ENCODE results near the gene CFAP221.
A peak's percentile ranks its signal among the peaks of the same experiment; 100 is the strongest.

Gene CFAP221

DNA sequence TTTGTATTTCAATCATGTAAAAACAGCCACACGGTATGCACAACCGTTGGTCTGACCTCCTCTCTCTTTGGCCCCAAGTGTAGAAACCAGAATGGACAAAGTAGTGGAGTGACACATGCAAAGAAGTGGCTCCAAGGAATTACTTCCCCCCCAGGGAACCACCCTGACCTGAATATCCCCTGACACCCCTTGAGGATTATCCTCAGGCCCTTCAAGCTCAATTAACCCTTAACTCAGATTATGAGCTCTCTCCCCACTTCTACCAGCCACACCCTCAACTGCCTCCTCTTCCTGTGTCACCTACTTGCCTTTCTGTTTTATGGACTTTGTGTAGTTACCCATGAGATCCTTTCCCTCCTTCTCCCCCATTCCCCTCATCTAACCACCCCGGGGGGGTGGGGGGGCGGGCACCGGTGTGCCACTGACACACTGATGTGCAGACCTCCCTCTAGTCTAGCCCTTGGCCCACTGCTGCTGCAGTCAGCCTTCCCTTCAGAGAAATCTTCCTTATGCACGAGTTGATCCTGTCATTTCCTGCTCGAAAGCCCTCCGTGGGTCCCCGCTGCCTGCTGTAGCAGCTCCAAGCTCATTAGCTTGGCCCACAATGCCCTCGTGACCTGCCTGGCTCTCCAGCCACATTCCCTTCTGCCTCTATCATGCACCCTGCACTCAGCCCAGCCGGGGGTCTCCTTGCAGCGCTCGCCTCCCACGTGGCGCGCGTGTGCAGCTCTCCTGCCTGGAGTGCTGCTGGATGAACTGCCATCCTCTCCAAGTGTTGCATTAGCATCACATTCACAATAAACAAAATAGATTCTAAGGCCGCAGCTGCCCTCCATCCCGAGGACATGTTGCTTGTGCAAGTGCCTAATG, 94.7 kb downstream of the CFAP221 start:
- FAIRE-seq (no peak), DNase-seq (ENCODE audit: insufficient read length, low spot score) (no peak)

DNA sequence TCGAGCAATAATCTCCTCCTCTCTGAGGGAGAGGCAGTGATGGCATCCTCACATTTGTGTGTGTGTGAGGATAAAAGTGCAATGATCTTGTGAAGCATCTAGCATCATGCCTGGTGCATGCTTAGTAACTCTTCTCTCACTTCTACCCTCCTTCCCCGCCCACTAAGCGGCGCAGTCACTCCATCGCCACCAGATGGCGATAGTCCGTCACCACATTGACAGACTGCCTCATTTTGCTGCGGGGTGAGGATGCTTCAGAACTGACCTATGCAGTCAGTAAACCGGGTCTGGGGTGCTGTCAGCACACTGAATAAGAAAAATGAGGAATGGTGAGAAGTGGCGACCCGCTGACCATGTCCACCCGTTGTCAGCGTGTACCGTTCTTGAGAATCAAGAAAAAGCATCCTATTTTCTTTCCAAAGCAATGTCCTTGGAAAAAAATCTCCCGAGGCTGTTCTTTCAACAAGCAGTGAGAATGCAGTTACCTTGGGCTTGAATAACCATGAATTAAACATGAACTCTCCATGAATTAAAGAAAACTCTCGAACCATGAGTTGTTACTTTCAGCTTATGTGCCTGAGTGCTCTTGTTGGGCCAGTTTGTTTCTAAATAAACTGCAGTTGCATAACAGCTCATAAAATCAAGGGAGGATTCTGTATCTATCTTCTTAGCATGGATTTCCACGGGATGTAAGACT, 97.5 kb downstream of the CFAP221 start:
- peak; percentile 62 for DNase-seq (ENCODE audit: insufficient read length, low spot score)
- FAIRE-seq, result peak; percentile 91

DNA sequence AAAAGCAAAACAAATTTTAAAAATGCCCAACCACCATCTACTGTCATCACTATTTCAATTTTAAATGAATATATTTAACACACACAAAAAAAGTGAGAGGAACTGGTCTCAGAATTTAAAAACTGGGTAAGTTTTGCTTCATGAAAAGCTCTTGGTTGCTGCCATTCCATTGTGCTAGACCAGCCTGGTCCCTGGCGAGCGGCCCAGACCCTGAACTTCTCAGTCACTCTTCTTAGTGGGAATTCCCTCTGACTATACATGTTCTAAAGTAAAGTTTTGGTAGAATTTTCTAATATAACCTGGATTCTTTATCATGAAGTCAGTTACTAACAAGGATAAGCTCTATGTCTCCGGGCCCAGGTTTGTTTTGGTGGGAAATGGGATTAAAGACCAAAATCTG, 99.9 kb downstream of the CFAP221 start:
- FAIRE-seq (no peak), DNase-seq (ENCODE audit: insufficient read length, low spot score) (no peak)

DNA sequence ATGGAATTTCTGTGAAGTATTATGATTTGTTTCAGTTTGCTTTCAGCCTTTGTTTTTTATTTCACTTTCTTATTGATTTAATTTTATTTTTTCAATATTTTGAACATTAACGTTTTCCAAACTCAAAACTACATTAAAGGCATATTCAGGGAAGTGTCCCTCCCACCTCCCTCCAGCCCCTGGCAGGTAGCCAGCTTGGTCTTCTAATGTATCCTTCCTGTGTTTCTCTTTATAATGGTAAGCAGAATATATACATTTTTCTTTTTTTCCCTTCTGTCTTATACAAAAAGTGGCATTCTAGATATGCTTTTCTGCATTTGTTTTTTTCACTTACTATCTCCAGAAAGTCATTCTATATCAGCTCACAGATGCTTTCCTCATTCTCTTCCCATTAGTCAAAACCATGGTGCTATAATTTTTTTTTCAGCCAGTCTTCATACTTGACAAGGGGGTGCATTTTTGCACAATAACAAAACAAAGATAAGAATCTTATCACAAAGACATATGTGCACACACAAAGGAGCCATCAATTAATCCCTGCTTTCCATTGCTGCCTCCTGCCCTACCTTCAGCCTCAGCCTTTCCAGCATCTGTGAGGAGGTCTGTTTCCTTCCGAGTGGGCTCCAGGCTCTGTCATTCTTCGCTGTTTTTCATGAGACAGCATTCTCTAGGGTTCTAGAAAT, 101.1 kb downstream of the CFAP221 start:
- FAIRE-seq, result no peak

DNA sequence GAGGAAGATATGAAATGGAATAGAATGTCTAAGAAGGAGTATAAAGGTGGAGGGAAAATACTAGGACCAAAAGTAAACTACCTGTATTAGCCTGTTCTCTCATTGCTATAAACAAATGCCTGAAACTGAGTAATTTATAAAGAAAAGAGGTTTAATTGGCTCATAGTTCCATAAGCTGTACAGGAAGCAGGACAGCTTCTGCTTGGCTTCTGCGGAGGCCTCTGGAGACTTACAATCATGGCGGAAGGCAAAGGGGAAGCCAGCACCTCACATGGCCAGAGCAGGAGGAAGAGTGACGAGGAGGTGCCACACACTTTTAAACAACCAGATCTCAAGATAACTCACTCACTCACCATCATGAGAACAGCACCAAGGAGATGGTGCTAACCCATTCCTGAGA, 101.9 kb downstream of the CFAP221 start:
- DNase-seq (ENCODE audit: insufficient read length, low spot score), result no peak
- no peak for FAIRE-seq

More for the DNA sequence above, 101.1 kb downstream of the CFAP221 start:
- DNase-seq (ENCODE audit: insufficient read length, low spot score), result no peak

DNA sequence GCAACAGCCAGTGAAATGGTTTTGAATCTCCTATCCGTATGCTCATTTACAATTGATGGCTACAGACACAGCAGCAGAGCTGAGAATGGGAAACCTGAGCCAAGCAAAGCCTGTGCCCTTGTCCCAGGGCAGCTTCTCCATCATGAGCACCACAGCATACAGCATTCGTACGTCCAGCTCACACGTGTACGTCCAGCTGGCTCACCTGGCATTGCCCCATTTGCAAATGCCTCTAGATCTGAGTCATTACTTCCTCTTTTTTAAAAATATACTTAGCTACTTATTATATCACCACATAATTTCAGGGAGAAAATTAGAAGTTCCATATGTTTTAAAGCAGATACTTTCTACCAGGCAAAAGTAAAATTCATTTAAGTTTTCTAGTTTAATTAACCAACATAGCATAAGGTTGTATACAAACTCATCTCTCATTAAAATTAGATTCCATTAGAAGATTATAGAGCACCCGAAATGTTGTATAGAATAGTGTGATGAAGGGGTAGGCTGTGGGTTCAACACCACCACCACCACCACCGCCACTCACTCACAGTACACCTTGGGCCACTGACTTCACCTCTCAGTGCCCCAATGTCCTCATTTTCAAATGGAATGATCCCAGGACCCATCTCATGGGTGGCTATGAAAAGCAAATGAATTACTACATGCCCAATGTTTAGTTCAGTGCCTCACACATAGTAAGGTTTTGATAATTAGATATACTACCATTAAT, 103.4 kb downstream of the CFAP221 start:
- DNase-seq (ENCODE audit: insufficient read length, low spot score) (no peak), FAIRE-seq (no peak)

DNA sequence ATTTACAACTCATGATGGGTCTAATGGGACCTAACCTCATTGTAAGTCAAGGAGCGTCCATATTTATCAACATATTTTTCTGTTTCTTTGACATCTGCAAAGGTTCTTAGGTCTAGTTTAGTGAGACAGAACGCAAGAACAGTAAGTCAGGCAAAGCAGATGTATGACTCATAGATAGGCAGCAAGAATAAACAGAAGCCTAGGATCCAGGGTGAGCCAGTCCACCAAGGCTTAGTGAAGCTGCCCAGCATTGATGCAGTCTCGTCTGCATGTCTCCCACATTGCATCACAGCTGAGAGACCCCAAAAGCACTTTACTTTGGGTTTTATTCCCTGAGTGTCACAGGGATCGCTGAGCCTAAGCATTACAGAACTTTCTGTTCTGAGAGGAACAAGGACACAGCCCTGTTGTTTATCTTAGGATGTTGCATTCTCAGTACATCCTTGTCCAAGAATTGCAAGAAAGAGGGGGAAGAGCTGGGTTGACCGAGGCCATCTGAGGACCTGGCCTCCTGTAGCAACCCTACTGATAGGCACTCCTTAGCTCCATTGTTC, 105.2 kb downstream of the CFAP221 start:
- no peak for DNase-seq (ENCODE audit: insufficient read length, low spot score)
- no peak for FAIRE-seq

DNA sequence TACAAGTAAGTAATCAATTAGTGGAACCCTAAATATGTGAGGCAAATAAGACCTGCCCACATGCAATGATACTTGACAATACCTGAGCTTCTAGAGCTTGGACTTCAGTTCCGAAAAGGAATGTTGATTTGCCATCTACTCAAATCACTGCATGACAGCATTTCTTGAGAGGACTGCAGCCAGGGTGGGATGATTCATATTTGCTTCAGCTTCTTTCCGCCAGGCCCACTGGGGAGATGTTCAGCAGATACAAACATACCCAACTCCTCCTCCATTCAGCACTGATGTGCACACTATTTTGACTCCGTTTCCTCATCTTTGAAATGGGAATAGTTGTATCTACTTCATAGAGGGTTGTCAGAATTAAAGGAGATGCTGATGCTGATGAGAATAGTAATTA, 106.0 kb downstream of the CFAP221 start:
- no peak for FAIRE-seq

DNA sequence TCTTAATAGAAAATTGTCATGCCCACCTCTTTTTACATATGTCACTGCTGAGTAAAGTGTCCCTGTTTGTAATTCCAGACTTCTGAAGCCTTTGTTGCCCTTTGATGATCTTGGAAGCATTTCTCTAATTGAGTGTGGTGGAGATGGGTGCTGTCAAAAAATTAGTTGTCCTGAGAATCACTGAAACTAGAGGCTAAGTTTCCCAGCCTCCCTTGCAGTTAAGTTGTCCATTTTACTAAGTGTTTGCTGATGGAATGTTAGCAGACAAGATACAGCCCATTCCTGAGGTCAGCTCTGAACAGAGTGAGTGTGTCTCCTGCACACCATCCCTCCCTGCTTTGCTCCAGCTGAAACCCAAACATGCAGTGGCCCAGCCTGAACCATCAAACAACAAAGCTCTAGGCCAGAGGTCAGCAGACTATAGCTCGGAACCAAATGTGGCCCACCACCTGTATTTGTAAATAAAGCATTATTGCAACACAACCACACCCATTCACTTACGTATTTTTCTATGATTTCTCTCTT, 106.7 kb downstream of the CFAP221 start:
- no peak for DNase-seq (ENCODE audit: insufficient read length, low spot score)
- no peak for FAIRE-seq

More for the DNA sequence above, 106.0 kb downstream of the CFAP221 start:
- DNase-seq (ENCODE audit: insufficient read length, low spot score), result no peak

DNA sequence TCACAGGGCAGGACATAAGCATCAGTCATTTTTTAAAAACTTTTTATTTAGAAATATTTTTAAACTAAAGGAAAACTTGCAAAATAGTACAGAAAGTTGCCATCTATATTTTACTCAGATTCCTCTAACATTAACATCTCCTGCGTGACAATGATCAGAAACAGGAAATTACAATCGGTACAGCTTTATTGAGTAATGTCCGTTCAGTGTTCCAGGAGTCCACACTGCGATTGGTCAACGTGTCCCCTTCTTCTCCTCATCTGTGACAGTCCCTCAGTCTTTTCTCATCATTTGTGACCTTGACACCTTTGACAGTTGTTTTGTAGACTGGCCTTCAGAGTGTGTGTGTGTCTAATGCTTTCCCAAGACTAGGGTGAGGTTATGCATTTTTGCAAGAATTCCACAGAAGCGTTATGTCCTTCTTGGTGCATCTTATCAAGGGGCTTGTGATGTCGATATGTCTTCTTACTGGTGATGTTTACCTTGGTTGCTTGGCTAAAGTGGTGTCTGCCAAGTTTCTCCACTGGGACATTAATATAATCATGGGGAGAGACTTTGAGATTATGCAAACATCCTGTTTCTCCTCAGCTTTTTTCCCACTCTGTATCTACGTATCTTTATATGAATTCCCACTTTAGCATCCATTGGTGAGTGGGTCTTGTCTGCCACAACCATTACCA, 113.4 kb downstream of the CFAP221 start:
- DNase-seq (ENCODE audit: insufficient read length, low spot score) (no peak), FAIRE-seq (no peak)

DNA sequence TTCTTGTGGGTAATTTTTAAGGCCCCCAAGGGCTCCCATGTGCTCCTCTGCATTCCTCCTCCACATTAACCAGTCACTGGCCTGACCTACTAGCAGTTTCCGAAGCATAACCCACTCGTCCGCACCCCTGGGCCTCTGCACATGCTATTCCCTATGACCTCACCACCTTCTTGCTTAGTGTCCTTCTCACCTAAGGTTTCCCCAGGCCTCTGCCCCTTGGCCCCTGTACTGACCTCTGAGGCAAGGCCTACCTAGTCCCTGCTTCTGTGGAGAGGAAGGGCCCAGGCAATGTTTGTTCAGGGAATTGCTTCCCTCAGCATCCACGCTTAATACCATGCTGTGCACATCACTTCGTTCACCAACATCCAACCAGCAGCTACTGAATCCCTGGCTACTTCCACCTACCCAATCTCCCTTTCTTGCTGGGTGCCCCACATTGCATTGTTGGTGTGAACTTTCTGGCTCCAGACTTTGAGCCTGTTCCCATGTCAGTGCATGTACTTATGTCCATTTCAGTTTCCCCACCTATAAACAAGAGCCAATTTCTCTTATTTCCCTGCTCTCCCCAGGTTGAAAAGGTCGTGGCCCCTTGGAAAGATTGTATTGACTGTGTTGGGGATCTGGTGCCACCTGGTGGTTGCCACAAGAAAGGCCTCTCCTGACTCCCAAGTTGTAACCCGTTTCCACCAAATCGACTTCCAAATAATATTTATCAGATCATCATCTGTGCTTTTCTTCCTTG, 115.5 kb downstream of the CFAP221 start:
- peak; percentile 89 for FAIRE-seq
- no peak for DNase-seq (ENCODE audit: insufficient read length, low spot score)

DNA sequence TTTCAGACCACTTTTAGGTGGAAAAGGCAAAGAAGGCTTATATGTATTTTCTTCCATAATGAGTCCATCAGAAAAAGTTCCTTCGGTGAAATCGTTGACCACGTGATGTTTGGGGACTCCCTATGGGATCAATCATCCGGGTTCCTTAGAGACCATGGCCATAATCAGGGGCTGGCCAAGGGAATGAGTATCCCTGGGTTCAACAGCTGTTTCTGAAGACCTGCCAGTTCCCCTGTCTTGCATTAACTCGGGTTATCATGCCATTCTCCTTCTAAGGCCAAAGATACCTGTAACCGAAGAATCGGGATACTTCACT, 116.1 kb downstream of the CFAP221 start:
- no peak for DNase-seq (ENCODE audit: insufficient read length, low spot score)
- no peak for FAIRE-seq

DNA sequence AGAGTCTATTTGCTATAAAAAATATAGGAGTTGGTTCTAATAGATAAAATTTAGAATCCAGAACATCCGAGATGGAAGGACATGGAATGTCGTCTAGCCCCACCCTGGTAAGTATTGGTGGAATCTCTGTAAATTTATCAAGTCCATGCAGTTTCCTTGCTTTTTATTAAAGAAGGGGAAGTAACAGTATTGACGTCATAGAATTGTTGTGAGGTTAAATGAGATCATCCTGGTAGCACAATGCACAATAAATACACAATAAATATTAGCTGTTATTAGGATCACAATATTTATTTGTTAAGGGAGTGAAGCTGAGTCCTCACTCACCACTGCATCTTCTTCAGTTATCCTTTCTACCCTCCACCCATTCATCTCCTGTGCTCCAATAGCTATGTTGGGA, 118.0 kb downstream of the CFAP221 start:
- DNase-seq (ENCODE audit: insufficient read length, low spot score) (no peak), FAIRE-seq (no peak)

DNA sequence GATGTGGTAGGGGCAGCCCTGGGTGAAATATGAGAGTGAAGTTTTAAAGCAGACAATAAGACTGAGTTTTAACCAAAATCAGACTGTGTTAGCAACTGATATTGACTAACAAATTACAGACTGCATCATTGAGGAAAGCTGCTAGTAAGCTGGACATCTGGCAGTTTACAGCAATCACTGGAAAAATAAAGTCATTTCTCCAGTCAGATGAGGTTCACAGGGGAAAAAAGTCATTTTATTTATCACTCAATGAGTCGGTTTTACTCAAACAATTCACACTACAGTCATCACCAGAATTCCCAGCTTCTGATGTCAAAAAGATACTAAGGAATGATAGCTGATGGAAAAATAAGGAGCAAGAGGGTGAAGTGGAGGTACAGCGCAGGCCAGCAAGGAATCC, 124.3 kb downstream of the CFAP221 start:
- DNase-seq (ENCODE audit: insufficient read length, low spot score) (no peak), FAIRE-seq (no peak)

DNA sequence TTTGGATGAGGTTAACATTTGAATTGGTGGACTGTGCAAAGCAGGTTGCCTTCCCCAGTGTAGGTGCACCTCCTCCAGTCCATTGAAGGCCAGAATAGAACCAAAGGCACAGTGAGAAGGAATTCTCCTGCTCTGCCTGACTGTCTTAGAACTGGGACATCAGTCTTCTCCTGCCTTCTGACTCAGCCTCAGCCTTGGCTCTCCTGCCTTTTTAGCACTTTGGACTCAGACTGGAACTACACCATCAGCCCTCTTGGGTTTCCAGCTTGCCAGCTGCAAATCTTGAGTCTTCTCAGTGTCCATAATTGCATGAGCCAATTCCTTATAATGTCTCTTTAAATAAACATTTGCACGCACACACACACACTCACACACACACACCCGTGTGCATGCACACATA, 126.8 kb downstream of the CFAP221 start:
- FAIRE-seq, result no peak
- DNase-seq (ENCODE audit: insufficient read length, low spot score), result no peak

DNA sequence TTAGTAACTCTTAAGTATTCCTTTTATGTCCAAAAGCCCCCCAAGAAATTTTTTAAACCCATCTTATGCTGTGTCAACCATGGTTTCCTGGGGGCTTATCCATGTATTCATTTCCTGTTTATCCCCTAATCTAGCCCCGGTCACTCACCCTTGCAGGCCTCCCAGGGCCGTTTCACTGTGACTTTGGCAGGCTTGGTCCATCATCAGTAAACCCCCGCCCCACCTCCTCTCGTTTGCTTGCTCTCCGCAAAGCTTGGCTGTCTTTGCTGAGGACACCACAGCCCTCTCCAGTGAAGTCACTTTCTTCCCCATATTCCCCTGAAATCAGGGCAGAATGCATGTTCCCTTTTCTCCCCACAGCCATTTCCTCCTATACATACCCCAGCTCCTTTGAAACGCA, 127.5 kb downstream of the CFAP221 start:
- no peak for DNase-seq (ENCODE audit: insufficient read length, low spot score)
- FAIRE-seq, result no peak

DNA sequence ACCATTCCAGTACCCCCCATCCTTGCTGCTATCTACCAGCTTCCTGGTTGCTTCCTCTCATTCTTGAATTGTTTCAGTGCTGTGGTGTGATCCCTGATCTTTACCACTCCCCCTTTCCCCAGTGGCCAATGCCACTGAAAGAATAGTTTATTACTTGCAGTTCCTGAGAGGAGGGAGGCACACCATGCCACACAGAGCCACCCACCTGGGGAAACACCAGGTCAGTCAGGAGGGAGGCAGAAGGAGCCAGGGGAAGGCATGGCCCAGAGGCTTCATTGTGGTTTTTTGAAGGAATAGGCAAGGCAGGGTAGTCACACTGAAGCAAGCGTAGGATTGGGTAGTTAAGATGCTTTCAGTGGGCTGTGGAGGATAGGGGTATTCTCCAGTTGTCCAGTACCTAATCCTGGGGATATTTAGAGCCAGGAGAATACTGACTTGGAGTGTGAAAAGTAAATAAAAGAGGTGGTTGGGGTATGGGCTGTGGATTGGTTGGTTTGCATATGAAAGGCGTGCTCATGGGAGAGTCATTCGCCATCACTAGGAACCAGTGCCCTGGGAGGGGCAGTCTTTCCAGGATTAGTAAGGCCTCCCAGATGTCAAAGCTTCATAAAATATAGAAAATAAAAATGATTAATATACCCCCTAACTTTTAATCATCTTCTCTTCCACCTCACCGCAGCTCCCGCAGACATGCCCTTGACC, 128.1 kb downstream of the CFAP221 start:
- DNase-seq (ENCODE audit: insufficient read length, low spot score) (no peak), FAIRE-seq (no peak)

DNA sequence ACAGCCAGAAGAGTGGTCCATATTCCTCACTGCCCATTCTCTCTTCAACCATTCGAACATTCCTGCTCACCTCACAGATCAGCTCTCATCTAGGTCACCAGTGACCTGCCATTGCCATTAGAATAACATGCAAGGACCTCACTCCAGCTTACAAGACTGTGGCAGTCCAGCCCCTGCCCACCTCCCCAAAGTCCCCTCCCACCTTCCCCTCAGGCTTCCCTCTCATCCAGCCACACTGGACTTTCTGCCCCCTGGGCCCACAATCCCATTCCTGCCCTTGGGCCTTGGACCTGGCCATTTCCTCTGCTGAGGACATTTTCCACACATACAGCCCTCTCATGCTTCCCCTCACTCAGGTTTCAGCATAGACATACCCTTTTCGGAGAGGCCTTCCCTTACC, 129.5 kb downstream of the CFAP221 start:
- DNase-seq (ENCODE audit: insufficient read length, low spot score) (no peak), FAIRE-seq (no peak)
